HG03045 (cell line): ENCODE measurements around the gene FRMD4A.
A peak's percentile ranks its signal among the peaks of the same experiment; 100 is the strongest.

Experiments
- ATAC-seq: cut with Tn5 transposase; IDR thresholded peaks from one replicate; pipeline ENCODE4 v1.9.1; 2021; ENCODE audit warnings: mild to moderate bottlenecking, moderate library complexity; ENCODE audit not compliant: unreplicated experiment

The FRMD4A gene

GRCh38 chr10:13699216-13699615 lies 631.5 kb downstream of the FRMD4A start:
- no peak for ATAC-seq

- no peak for ATAC-seq
Measured at GRCh38 chr10:13698217-13698616, 632.5 kb downstream of the FRMD4A start.

GRCh38 chr10:13696071-13696470 lies 634.7 kb downstream of the FRMD4A start:
- no peak for ATAC-seq

- ATAC-seq, result no peak
Measured at GRCh38 chr10:13695588-13695987, 635.1 kb downstream of the FRMD4A start.

- ATAC-seq, result no peak
Measured at GRCh38 chr10:13693783-13694700, 636.7 kb downstream of the FRMD4A start.

- ATAC-seq, result peak; percentile 81
Measured at GRCh38 chr10:13690281-13690825, 640.4 kb downstream of the FRMD4A start.

GRCh38 chr10:13686331-13686752 lies 644.4 kb downstream of the FRMD4A start:
- no peak for ATAC-seq

GRCh38 chr10:13685885-13686284 lies 644.8 kb downstream of the FRMD4A start:
- no peak for ATAC-seq

- ATAC-seq, result no peak
Measured at GRCh38 chr10:13684806-13685482, 645.8 kb downstream of the FRMD4A start.

GRCh38 chr10:13684252-13684791 lies 646.4 kb downstream of the FRMD4A start:
- ATAC-seq, result no peak

- no peak for ATAC-seq
Measured at GRCh38 chr10:13683017-13683416, 647.7 kb downstream of the FRMD4A start.

- no peak for ATAC-seq
Measured at GRCh38 chr10:13681960-13682359, 648.8 kb downstream of the FRMD4A start.

GRCh38 chr10:13681528-13681927 lies 649.2 kb downstream of the FRMD4A start:
- ATAC-seq, result no peak

GRCh38 chr10:13681095-13681494 lies 649.6 kb downstream of the FRMD4A start:
- no peak for ATAC-seq

- ATAC-seq, result no peak
Measured at GRCh38 chr10:13678101-13678843, 652.5 kb downstream of the FRMD4A start.

- no peak for ATAC-seq
Measured at GRCh38 chr10:13674645-13675588, 655.8 kb downstream of the FRMD4A start.

- ATAC-seq, result no peak
Measured at GRCh38 chr10:13673156-13673555, 657.6 kb downstream of the FRMD4A start.

- ATAC-seq, result no peak
Measured at GRCh38 chr10:13672548-13672947, 658.2 kb downstream of the FRMD4A start.

GRCh38 chr10:13671904-13672303 lies 658.8 kb downstream of the FRMD4A start:
- ATAC-seq, result no peak

- ATAC-seq, result no peak
Measured at GRCh38 chr10:13670311-13670710, 660.4 kb downstream of the FRMD4A start.
